ENCODE data around the gene B3GNT2.

DNA sequence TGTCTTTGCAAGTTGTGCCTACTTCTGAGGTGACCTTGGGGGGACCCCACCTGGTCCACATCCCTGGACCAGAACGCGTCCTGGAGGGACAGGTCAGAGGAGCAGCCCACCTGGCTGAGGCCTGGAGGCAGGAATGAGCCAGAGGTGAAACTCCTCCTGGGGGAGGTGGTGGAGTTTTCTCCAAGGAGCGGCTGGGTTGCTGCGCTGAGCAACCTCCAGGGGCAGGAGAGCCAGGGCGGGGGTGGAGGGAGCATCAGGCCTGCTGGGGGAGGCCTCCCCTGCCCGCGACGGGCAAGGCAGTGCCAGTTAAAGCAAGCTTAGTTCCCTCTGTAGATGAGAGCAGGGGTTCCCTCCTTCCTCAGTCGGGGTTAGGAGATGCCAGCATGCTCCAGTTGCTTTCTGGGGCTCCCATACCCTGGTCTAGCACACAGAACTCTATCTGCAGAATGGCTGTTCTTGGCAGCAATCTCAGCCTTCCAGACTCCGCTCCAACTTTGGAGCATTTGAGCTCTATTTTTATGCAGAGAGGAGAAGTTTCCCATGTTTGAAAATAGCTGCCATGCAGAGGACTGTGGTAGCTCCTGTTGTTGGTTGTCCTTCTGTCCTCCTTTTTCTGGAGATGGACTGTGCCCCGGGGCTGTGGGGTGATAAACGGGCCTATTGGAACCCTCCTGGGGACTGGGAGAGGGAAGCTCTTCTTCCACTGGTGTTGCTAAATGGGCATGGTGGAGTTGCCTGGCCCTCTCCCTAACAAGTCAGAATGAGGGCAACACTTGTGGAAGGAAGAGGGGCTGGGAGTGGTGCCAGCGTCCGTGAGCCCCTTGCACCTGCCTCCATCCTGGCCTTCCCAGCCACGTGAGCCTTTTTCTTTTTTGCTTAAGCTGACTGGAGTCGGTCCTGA is 39.1 kb downstream of the B3GNT2 start:
- TF ChIP-seq POLR2A (IDR thresholded peaks at IDR 0.05) (no peak), EP300 (IDR thresholded peaks at IDR 0.05) (no peak), POLR2AphosphoS5 (IDR thresholded peaks at IDR 0.05) (no peak)
- TF ChIP-seq, protein P1, sequence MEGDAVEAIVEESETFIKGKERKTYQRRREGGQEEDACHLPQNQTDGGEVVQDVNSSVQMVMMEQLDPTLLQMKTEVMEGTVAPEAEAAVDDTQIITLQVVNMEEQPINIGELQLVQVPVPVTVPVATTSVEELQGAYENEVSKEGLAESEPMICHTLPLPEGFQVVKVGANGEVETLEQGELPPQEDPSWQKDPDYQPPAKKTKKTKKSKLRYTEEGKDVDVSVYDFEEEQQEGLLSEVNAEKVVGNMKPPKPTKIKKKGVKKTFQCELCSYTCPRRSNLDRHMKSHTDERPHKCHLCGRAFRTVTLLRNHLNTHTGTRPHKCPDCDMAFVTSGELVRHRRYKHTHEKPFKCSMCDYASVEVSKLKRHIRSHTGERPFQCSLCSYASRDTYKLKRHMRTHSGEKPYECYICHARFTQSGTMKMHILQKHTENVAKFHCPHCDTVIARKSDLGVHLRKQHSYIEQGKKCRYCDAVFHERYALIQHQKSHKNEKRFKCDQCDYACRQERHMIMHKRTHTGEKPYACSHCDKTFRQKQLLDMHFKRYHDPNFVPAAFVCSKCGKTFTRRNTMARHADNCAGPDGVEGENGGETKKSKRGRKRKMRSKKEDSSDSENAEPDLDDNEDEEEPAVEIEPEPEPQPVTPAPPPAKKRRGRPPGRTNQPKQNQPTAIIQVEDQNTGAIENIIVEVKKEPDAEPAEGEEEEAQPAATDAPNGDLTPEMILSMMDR (IDR thresholded peaks at IDR 0.05): no peak
